ENCODE measurements around the gene CAPRIN2. TPM values are rescaled to one million over a fixed set of nuclear protein-coding genes. Genes with fewer than 3 reads are reported as not detected.

The CAPRIN2 gene
- total and polyA plus RNA-seq, 2 of the 8 experiments (the other 6 are each of a cell fraction or from before 2014, with no cell fraction given): 24.8 to 52.0 TPM

DNA sequence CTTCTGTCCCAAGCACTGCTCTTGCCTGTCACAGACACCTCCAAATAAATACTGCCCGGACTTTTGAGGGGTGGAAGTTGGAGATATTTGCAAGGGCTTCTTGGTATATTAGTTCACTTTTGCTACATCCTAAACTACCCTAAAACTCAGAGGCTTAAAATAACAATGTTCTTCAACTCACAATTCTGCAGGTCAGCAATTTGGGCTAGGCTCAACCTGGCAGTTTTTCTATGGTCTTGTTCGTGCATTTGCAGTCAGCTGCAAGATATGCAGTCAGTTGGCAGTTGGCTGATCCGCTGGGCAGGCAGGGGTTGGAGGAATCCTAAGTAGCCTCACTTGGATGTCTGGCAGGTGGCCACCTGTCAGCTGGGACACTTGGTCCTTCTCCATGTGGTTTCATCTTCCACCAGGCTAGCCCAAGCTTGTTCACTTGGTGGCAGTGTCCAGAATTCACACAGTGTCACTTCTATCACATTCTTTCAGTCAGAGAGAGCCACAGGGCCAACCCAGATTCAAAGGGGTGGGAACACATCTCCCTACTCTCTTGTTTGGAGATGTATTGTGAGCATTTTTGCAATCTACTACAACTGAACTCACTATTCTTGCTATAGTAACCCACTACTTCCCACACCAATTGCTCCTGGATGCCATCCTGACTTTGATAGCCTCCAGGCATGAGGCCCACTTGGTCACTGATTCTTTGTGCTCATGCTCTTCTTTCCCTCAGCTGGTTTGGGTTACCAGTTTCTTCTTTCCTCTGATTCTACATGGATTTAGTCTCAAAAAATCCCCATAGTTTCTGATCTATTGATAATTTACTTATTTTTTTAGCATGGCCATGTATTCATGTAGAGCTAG is 27.8 kb upstream of the CAPRIN2 start:
- Histone ChIP-seq H4K20me1 (replicated peaks in 1 of 2; ENCODE audit: control insufficient read depth in 1 of 2, insufficient read depth in 2 of 2, low read length in 2 of 2) (no peaks in the 10 kb centered on the region), H3K14ac (ENCODE audit: insufficient read length) (no peak overlapping the region), H2BK15ac (ENCODE audit: low read length) (no peak overlapping the region), H3K79me1 (ENCODE audit: low read depth, low read length) (no peaks in the 10 kb centered on the region), H3K9me3 (ENCODE audit: insufficient read depth in 2 of 2, low read depth in 1 of 2, low read length in 1 of 2) (peaks cover 38 to 42% of the 10 kb centered on the region in 2 experiments), H2AK5ac (ENCODE audit: low read depth, low read length) (no peak overlapping the region), H3K23me2 (ENCODE audit: low read depth, low read length) (no peaks in the 10 kb centered on the region), H4K5ac (ENCODE audit: insufficient read length, low read depth, low read length) (no peak overlapping the region), H3K56ac (replicated peaks; ENCODE audit: insufficient read length, low read depth, low read length) (no peak overlapping the region), H3K27ac (ENCODE audit: low read depth, low read length) (no peak overlapping the region), H3K4me3 (ENCODE audit: extremely low read depth in 1 of 4, insufficient read depth in 2 of 4, low read depth in 3 of 4, low read length in 4 of 4) (no peak overlapping the region), H3K36me3 (ENCODE audit: control insufficient read depth in 2 of 4, insufficient read depth in 4 of 4, low read length in 3 of 4) (peaks cover 0 to 12% (median 0%) of the 10 kb centered on the region in 4 experiments; a peak in 4 of 8 replicates), H3K4me2 (ENCODE audit: insufficient read depth in 1 of 2, low read depth in 2 of 2, low read length in 2 of 2) (no peak overlapping the region), H3K27me3 (replicated peaks in 1 of 4; ENCODE audit: control insufficient read depth in 3 of 4, extremely low read depth in 1 of 4, insufficient read depth in 3 of 4, low read length in 3 of 4) (no peaks in the 10 kb centered on the region), H2BK12ac (ENCODE audit: low read depth, low read length) (no peak overlapping the region), H3K79me2 (ENCODE audit: control insufficient read depth in 1 of 2, insufficient read depth in 2 of 2, low read length in 2 of 2) (no peaks in the 10 kb centered on the region), H2BK5ac (ENCODE audit: low read depth, low read length) (no peak overlapping the region), H2BK20ac (ENCODE audit: low read length) (no peak overlapping the region), H2BK120ac (replicated peaks; ENCODE audit: low read depth, low read length) (no peak overlapping the region), H3K23ac (ENCODE audit: insufficient read length) (no peak overlapping the region), H3K18ac (ENCODE audit: extremely low read depth, low read length) (no peak overlapping the region), H3K4me1 (replicated peaks in 1 of 4; ENCODE audit: control insufficient read depth in 3 of 4, insufficient read depth in 4 of 4, low read length in 3 of 4) (peaks cover 0 to 3% (median 0%) of the 10 kb centered on the region in 4 experiments; a peak in 2 of 7 replicates), H4K91ac (replicated peaks; ENCODE audit: insufficient read length, low read length) (no peak overlapping the region), H4K8ac (ENCODE audit: extremely low read depth, insufficient read depth, low read length) (no peak overlapping the region), H2AFZ (ENCODE audit: low read length) (no peak overlapping the region), H3K9ac (replicated peaks in 1 of 4; ENCODE audit: extremely low read depth in 1 of 4, low read depth in 3 of 4, low read length in 3 of 4) (no peak overlapping the region), H3K4ac (replicated peaks; ENCODE audit: insufficient read length, low read depth, low read length) (no peak overlapping the region)
- 95% methylated on average over 3 of the region's 3 CpGs; no CpG with 5 or more reads in 1 of the 2 experiments for WGBS, 2 experiments (ENCODE audit: extremely low coverage in 1 of 2, insufficient coverage in 1 of 2, insufficient read length in 1 of 2, insufficient replicate concordance in 2 of 2, low coverage in 1 of 2, low lambda C conversion rate in 2 of 2, missing lambda C conversion rate in 1 of 2)
- DNase-seq (ENCODE audit: low read depth in 1 of 2, low spot score in 2 of 2) (no peak), FAIRE-seq (no peak)
- POLR2A ChIA-PET (ENCODE audit: partially characterized antibody): no interaction called here
- CTCF ChIA-PET (ENCODE audit: partially characterized antibody): interaction anchor here (0.7 kb wide), 1 partner anchor 161 kb away, joined by 3 read pairs; no protein-coding TSS in a partner anchor
- TF ChIP-seq TAF7 (optimal IDR thresholded peaks at IDR 0.05; ENCODE audit: borderline replicate concordance, low read depth, low read length) (no peak), SIRT6 (IDR thresholded peaks at IDR 0.05; ENCODE audit: low read length) (no peak), GABPA (IDR thresholded peaks at IDR 0.05; ENCODE audit: borderline replicate concordance, insufficient read depth, low read length) (no peak), FOSL1 (IDR thresholded peaks at IDR 0.05; ENCODE audit: insufficient read depth, low read depth, low read length) (no peak), BCL11A (IDR thresholded peaks at IDR 0.05; ENCODE audit: low read depth in 2 of 2, low read length in 2 of 2) (no peak), KDM4A (IDR thresholded peaks at IDR 0.05; ENCODE audit: low read depth, low read length, severe bottlenecking) (no peak)

All from H1 (cell line).